Measurements from ENCODE around the gene PIEZO2. TPM values are rescaled to one million over a fixed set of nuclear protein-coding genes. Genes with fewer than 3 reads are reported as not detected.

The PIEZO2 gene
- total and polyA plus RNA-seq, 2 of the 8 experiments (the other 6 are each of a cell fraction or from before 2014, with no cell fraction given): 4.7 to 16.5 TPM

- TF ChIP-seq HDAC2 (IDR thresholded peaks at IDR 0.05; ENCODE audit: borderline replicate concordance in 1 of 2, low read depth in 2 of 2, low read length in 2 of 2) (peak in 1 of 2 experiments; percentile 85; a peak in 1 of 4 replicates), ZNF274 (IDR thresholded peaks at IDR 0.05; ENCODE audit: borderline replicate concordance, extremely low read depth, low read length) (no peak), ASH2L (IDR thresholded peaks at IDR 0.05; ENCODE audit: low read length) (peak; percentile 29), RXRA (IDR thresholded peaks at IDR 0.05; ENCODE audit: insufficient read depth, low read depth, low read length) (no peak), TBP (IDR thresholded peaks at IDR 0.05; ENCODE audit: low read depth, low read length) (no peak), CBX5 (IDR thresholded peaks at IDR 0.05; ENCODE audit: low read depth, low read length) (no peak), RBBP5 (IDR thresholded peaks at IDR 0.05; ENCODE audit: borderline replicate concordance, low read depth, low read length) (no peak; the same call in 1 of the 2 replicates), ATF2 (IDR thresholded peaks at IDR 0.05; ENCODE audit: low read length) (no peak), E2F6 (IDR thresholded peaks at IDR 0.05) (peak; percentile 82), RFX5 (IDR thresholded peaks at IDR 0.05; ENCODE audit: borderline replicate concordance, low read depth, low read length) (no peak), TCF12 (IDR thresholded peaks at IDR 0.05; ENCODE audit: low read depth, low read length) (no peak), POU5F1 (IDR thresholded peaks at IDR 0.05; ENCODE audit: low read depth, low read length) (no peak), MAX (IDR thresholded peaks at IDR 0.05) (peak; percentile 60), CEBPB (IDR thresholded peaks at IDR 0.05; ENCODE audit: low read depth, low read length) (no peak), BRCA1 (IDR thresholded peaks at IDR 0.05; ENCODE audit: low read depth, low read length) (no peak), GABPA (IDR thresholded peaks at IDR 0.05; ENCODE audit: borderline replicate concordance, insufficient read depth, low read length) (peak; percentile 43; the same call in 1 of the 2 replicates), EZH2 (IDR thresholded peaks at IDR 0.05; ENCODE audit: low read depth, low read length, severe bottlenecking) (no peak), JUND (IDR thresholded peaks at IDR 0.05; ENCODE audit: low read length) (no peak), NRF1 (IDR thresholded peaks at IDR 0.05; ENCODE audit: low read depth, low read length) (peak; percentile 14; the same call in 1 of the 2 replicates), TEAD4 (IDR thresholded peaks at IDR 0.05; ENCODE audit: low read depth, low read length) (no peak), KDM4A (IDR thresholded peaks at IDR 0.05; ENCODE audit: low read depth, low read length, severe bottlenecking) (peak; percentile 65)
Measured at GRCh38 chr18:11149441-11150270, at the start of gene PIEZO2 (continued).
